Neutrophil (primary cell): Measurements from ENCODE around the gene COPB2.

Experiments used
- H3K27ac ChIP-seq: fragments of 200-600 bp; sonication (generic); 2 replicates; pipeline ENCODE4 v1.5.1; 2016; ENCODE audit warnings: mild to moderate bottlenecking, moderate library complexity
- H3K27me3 ChIP-seq: fragments of 200-600 bp; sonication (generic); 2 replicates; pipeline ENCODE4 v1.6.0; 2016; ENCODE audit warnings: mild to moderate bottlenecking
- H3K36me3 ChIP-seq: fragments of 200-600 bp; sonication (generic); 2 replicates; pipeline ENCODE4 v1.5.1; 2017
- H3K4me1 ChIP-seq, 2 experiments: fragments of 200-600 bp in 1 of 2; sonication (generic) in 1 of 2; 1 replicate in 1 of 2; 2 replicates in 1 of 2; pipeline versions ENCODE4 v1.5.1 to v1.6.1; 2013 to 2016; ENCODE audit warnings: low read depth in 1 of 2, low read length in 1 of 2, mild to moderate bottlenecking in 1 of 2, moderate library complexity in 1 of 2; ENCODE audit not compliant: control insufficient read depth in 1 of 2, insufficient read depth in 1 of 2
- H3K4me3 ChIP-seq, 2 experiments: fragments of 200-600 bp in 1 of 2; sonication (generic) in 1 of 2; 1 replicate in 1 of 2; 2 replicates in 1 of 2; pipeline ENCODE4 v1.5.1; 2013 to 2016; ENCODE audit warnings: low read depth in 1 of 2, low read length in 1 of 2, mild to moderate bottlenecking in 1 of 2, moderate library complexity in 1 of 2
- H3K9me3 ChIP-seq: fragments of 200-600 bp; sonication (generic); 2 replicates; pipeline ENCODE4 v1.5.1; 2016
- TF ChIP-seq, protein P1 (sequence below): fragments of 200-600 bp; sonication (generic); IDR thresholded peaks from 2 replicates; pipeline ENCODE4 v1.5.1; 2016; ENCODE audit warnings: antibody characterized with exemption

The COPB2 gene

DNA sequence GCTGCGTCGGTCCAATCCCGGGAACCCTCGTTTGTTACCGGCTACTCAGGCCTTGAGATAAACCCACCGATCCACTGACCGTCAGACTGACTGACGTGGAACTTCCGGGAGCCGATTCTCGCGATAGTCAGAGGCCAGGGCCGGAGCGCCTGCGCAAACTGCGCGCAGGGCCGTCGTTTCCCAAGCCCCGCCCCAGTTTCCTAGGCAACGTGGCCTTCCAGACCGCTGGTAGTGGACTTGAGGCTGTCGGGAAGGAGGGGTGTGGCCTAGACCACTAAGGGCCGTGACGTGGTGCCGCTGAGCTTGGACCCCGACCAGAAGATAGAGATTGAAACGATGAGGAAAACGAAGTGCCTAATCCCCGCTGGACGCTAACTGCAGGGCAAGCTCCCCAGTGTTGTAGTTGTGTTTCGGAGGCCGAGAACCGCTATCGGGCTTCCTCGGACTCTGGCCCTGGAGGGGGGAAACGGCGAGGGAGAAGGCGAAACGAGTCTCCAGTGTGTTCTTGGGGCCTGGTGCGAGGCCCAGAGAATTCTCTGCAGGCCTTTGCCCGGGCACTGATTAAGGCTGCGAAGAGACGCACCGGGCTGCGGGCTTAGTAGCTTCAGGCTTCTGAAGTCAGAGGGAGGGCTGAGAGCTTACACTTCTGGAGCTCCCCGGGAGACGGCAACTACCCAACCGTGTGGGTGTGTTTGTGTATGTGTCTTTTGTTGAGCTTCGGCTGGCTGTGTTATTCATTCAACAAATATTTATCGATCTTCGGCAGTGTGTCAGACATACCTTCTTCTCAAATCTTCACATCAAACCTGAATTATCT lies at the start of gene COPB2:
TSS of gene COPB2 (minus strand) at position 96 of the 817 bp plus-strand sequence. CDS start 97 bp downstream, outside the sequence.
- Histone ChIP-seq H3K36me3 (peaks cover 4% of the 10 kb centered on the region), H3K9me3 (no peaks in the 10 kb centered on the region), H3K4me1 (peaks cover 18 to 19% of the 10 kb centered on the region in 2 experiments), H3K27me3 (no peaks in the 10 kb centered on the region), H3K27ac (peak within 1 kb of the TSS; percentile 89), H3K4me3 (peak within 1 kb of the TSS; percentile 76 to 90)
- TF ChIP-seq, protein P1, sequence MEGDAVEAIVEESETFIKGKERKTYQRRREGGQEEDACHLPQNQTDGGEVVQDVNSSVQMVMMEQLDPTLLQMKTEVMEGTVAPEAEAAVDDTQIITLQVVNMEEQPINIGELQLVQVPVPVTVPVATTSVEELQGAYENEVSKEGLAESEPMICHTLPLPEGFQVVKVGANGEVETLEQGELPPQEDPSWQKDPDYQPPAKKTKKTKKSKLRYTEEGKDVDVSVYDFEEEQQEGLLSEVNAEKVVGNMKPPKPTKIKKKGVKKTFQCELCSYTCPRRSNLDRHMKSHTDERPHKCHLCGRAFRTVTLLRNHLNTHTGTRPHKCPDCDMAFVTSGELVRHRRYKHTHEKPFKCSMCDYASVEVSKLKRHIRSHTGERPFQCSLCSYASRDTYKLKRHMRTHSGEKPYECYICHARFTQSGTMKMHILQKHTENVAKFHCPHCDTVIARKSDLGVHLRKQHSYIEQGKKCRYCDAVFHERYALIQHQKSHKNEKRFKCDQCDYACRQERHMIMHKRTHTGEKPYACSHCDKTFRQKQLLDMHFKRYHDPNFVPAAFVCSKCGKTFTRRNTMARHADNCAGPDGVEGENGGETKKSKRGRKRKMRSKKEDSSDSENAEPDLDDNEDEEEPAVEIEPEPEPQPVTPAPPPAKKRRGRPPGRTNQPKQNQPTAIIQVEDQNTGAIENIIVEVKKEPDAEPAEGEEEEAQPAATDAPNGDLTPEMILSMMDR: no peak

- H3K4me1 ChIP-seq: no peaks in the 10 kb centered on the region
- TF ChIP-seq, protein P1: no peak
- H3K27me3 ChIP-seq: no peaks in the 10 kb centered on the region
- no peaks in the 10 kb centered on the region for H3K36me3 ChIP-seq
- H3K4me3 ChIP-seq: no peak overlapping the region
- no peak overlapping the region for H3K27ac ChIP-seq
- no peaks in the 10 kb centered on the region for H3K9me3 ChIP-seq
These were observed 45.4 kb upstream of the COPB2 start for GRCh38 chr3:139434764-139435307.

GRCh38 chr3:139434228-139434627 lies 44.8 kb upstream of the COPB2 start:
- H3K9me3 ChIP-seq: no peaks in the 10 kb centered on the region
- no peaks in the 10 kb centered on the region for H3K4me1 ChIP-seq
- H3K27me3 ChIP-seq: no peaks in the 10 kb centered on the region
- no peak overlapping the region for H3K27ac ChIP-seq
- TF ChIP-seq, protein P1: no peak
- H3K4me3 ChIP-seq: no peak overlapping the region
- H3K36me3 ChIP-seq: no peaks in the 10 kb centered on the region

GRCh38 chr3:139433089-139433488 lies 43.6 kb upstream of the COPB2 start:
- Histone ChIP-seq H3K27ac (no peak overlapping the region), H3K9me3 (no peaks in the 10 kb centered on the region), H3K4me1 (no peaks in the 10 kb centered on the region), H3K4me3 (no peak overlapping the region), H3K27me3 (no peaks in the 10 kb centered on the region), H3K36me3 (no peaks in the 10 kb centered on the region)
- TF ChIP-seq, protein P1: no peak

DNA sequence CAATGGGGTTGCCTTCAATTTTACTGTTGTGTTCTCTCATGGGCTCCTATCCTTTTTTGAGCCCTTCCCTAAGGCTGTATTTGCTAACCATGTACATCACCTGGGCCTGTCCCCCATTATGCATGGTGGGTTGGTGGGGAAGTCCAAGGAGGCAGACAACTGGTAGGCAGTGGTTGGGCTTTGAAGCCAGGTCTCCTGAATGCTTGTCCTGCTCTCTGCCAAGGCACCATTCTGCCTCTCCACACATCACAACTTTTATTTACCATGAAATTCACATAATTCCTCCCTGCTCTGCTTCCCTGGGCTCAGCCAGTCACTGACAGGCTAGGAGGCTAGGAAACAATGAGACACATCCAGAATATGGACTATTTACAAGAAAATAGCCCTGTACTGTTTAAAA lies 41.0 kb upstream of the COPB2 start:
- H3K27me3 ChIP-seq: no peaks in the 10 kb centered on the region
- H3K4me1 ChIP-seq: peaks cover 0 to 5% of the 10 kb centered on the region in 2 experiments
- H3K9me3 ChIP-seq: no peaks in the 10 kb centered on the region
- no peak overlapping the region for H3K27ac ChIP-seq
- TF ChIP-seq, protein P1: no peak
- H3K4me3 ChIP-seq: no peak overlapping the region
- no peaks in the 10 kb centered on the region for H3K36me3 ChIP-seq
